ENCODE results near the gene RTRAF. TPM values are rescaled to one million over a fixed set of nuclear protein-coding genes. Genes with fewer than 3 reads are reported as not detected.

RTRAF gene
- total RNA-seq, 1 experiment from 2014 or later = 184 TPM

GRCh38 chr14:51950007-51950406, 39.3 kb upstream of the RTRAF start:
- Histone ChIP-seq H3K27ac (no peak overlapping the region), H3F3A (ENCODE audit: insufficient read depth, low read depth) (no peaks in the 10 kb centered on the region), H3K9me2 (ENCODE audit: insufficient read depth) (no peaks in the 10 kb centered on the region), H3K79me2 (ENCODE audit: low read depth) (no peaks in the 10 kb centered on the region), H3K4me2 (no peak overlapping the region), H3K9me3 (ENCODE audit: insufficient read depth, low read depth) (no peaks in the 10 kb centered on the region), H3K36me3 (ENCODE audit: low read depth) (no peaks in the 10 kb centered on the region), H3K27me3 (ENCODE audit: insufficient read depth, low read depth) (no peaks in the 10 kb centered on the region), H3K4me3 (no peak overlapping the region), H4K20me1 (ENCODE audit: insufficient read depth) (no peaks in the 10 kb centered on the region), H2AFZ (no peak overlapping the region), H3K4me1 (replicated peaks; ENCODE audit: insufficient read depth) (no peaks in the 10 kb centered on the region)
- CTCF ChIA-PET = no interaction called here
- intact Hi-C loops (cut with micrococcal nuclease; ENCODE audit: unreplicated experiment) = no loop called here
- TF ChIP-seq EZH2 (IDR thresholded peaks at IDR 0.05; ENCODE audit: low read depth) = no peak
- TF ChIP-seq, protein P1, sequence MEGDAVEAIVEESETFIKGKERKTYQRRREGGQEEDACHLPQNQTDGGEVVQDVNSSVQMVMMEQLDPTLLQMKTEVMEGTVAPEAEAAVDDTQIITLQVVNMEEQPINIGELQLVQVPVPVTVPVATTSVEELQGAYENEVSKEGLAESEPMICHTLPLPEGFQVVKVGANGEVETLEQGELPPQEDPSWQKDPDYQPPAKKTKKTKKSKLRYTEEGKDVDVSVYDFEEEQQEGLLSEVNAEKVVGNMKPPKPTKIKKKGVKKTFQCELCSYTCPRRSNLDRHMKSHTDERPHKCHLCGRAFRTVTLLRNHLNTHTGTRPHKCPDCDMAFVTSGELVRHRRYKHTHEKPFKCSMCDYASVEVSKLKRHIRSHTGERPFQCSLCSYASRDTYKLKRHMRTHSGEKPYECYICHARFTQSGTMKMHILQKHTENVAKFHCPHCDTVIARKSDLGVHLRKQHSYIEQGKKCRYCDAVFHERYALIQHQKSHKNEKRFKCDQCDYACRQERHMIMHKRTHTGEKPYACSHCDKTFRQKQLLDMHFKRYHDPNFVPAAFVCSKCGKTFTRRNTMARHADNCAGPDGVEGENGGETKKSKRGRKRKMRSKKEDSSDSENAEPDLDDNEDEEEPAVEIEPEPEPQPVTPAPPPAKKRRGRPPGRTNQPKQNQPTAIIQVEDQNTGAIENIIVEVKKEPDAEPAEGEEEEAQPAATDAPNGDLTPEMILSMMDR (conservative IDR thresholded peaks at IDR 0.05) = no peak
- POLR2A ChIA-PET (ENCODE audit: unreplicated experiment) = no interaction called here
- no TSS peak for BruUV-seq (replicated peaks)
- DNase-seq = no peak

- no peaks in the 10 kb centered on the region for H3K79me2 ChIP-seq (ENCODE audit: low read depth)
- no peaks in the 10 kb centered on the region for H3K36me3 ChIP-seq (ENCODE audit: low read depth)
- H3K4me3 ChIP-seq = no peak overlapping the region
- no peaks in the 10 kb centered on the region for H3K27me3 ChIP-seq (ENCODE audit: insufficient read depth, low read depth)
- BruUV-seq (replicated peaks) = no TSS peak
- no peaks in the 10 kb centered on the region for H3K4me1 ChIP-seq (replicated peaks; ENCODE audit: insufficient read depth)
- no peak for TF ChIP-seq EZH2 (IDR thresholded peaks at IDR 0.05; ENCODE audit: low read depth)
- TF ChIP-seq, protein P1 (conservative IDR thresholded peaks at IDR 0.05) = no peak
- DNase-seq = no peak
- no peaks in the 10 kb centered on the region for H3K9me3 ChIP-seq (ENCODE audit: insufficient read depth, low read depth)
- CTCF ChIA-PET = no interaction called here
- H3K4me2 ChIP-seq = no peak overlapping the region
- POLR2A ChIA-PET (ENCODE audit: unreplicated experiment) = no interaction called here
- H2AFZ ChIP-seq = no peak overlapping the region
- H3K9me2 ChIP-seq (ENCODE audit: insufficient read depth) = no peaks in the 10 kb centered on the region; the same call in 1 of the 2 replicates
- intact Hi-C loops (cut with micrococcal nuclease; ENCODE audit: unreplicated experiment) = no loop called here
- H4K20me1 ChIP-seq (ENCODE audit: insufficient read depth) = no peaks in the 10 kb centered on the region
- no peaks in the 10 kb centered on the region for H3F3A ChIP-seq (ENCODE audit: insufficient read depth, low read depth)
- no peak overlapping the region for H3K27ac ChIP-seq
Measured at GRCh38 chr14:51951656-51952055, 37.7 kb upstream of the RTRAF start.

DNA sequence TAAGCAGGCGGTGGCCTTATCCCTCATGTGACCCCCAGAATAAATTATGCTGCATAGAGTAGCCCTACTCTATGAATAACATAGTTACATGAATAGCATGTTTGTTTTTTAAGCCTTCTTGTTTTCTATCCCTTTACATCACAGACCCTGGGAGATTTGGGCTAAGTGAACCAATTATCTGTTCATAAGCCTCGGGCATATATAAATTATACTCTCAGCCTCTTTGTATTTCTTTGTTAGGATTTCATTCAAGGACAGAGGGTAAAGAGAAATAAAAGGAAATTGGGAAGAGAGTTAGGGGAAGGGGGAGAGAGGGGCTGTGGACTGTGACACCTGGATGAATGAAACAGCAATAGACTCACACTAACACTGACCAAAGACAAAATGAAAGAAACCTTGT, 35.3 kb upstream of the RTRAF start:
- Histone ChIP-seq H3K4me3 (no peak overlapping the region), H3K9me3 (ENCODE audit: insufficient read depth, low read depth) (no peaks in the 10 kb centered on the region), H3K27me3 (ENCODE audit: insufficient read depth, low read depth) (no peaks in the 10 kb centered on the region), H4K20me1 (ENCODE audit: insufficient read depth) (no peaks in the 10 kb centered on the region), H3K36me3 (ENCODE audit: low read depth) (no peaks in the 10 kb centered on the region), H3K9me2 (ENCODE audit: insufficient read depth) (no peaks in the 10 kb centered on the region; the same call in 1 of the 2 replicates), H3K4me2 (no peak overlapping the region), H3K27ac (no peak overlapping the region), H3F3A (ENCODE audit: insufficient read depth, low read depth) (no peaks in the 10 kb centered on the region), H3K4me1 (replicated peaks; ENCODE audit: insufficient read depth) (no peaks in the 10 kb centered on the region), H2AFZ (no peak overlapping the region), H3K79me2 (ENCODE audit: low read depth) (no peaks in the 10 kb centered on the region)
- intact Hi-C loops (cut with micrococcal nuclease; ENCODE audit: unreplicated experiment) = no loop called here
- POLR2A ChIA-PET (ENCODE audit: unreplicated experiment) = no interaction called here
- TF ChIP-seq, protein P1 (conservative IDR thresholded peaks at IDR 0.05) = no peak
- no peak for TF ChIP-seq EZH2 (IDR thresholded peaks at IDR 0.05; ENCODE audit: low read depth)
- BruUV-seq (replicated peaks) = no TSS peak
- DNase-seq = no peak
- CTCF ChIA-PET = no interaction called here

Measured in PC-9 (cell line).